Peyer's patch (tissue), 4 donors: ENCODE results near the gene TEX50.

Source experiments
- CTCF ChIP-seq, 6 experiments: fragments of 450-650 bp in 4 of 6; fragments of 200-600 bp in 2 of 6; sonication (generic) in 1 of 6; IDR thresholded peaks; one replicate each; pipeline ENCODE4 v1.5.1; 2017 to 2019; ENCODE audit warnings: antibody characterized with exemption in 6 of 6, mild to moderate bottlenecking in 3 of 6, moderate library complexity in 1 of 6
- POLR2A ChIP-seq, 2 donors: fragments of 450-650 bp; IDR thresholded peaks; one replicate each; pipeline ENCODE4 v1.5.1; 2017; ENCODE audit warnings: antibody characterized with exemption in 2 of 2, mild to moderate bottlenecking in 2 of 2, moderate library complexity in 2 of 2

- TF ChIP-seq CTCF (IDR thresholded peaks at IDR 0.05) (no peak), POLR2A (IDR thresholded peaks at IDR 0.05) (no peak)
Observed at GRCh38 chr1:173590557-173590956, 44.6 kb upstream of the TEX50 start.
